Neural cell (in vitro differentiated cells): ENCODE measurements around the gene ATP5F1A. TPM values are rescaled to one million over a fixed set of nuclear protein-coding genes. Genes with fewer than 3 reads are reported as not detected.
A peak's percentile ranks its signal among the peaks of the same experiment; 100 is the strongest.

Experiments
- H2AFZ ChIP-seq: fragments of 200-600, 300-800 bp; sonication (generic), shearing (Covaris generic); 2 replicates; pipeline ENCODE4 v1.6.0; 2014; ENCODE audit warnings: low read depth, mild to moderate bottlenecking, antibody characterized with exemption, low read length, moderate library complexity
- H3F3A ChIP-seq: fragments of 200-600 bp; shearing (Covaris generic); 2 replicates; pipeline ENCODE4 v1.6.1; 2016; ENCODE audit warnings: mild to moderate bottlenecking, moderate library complexity, mixed read lengths, antibody characterized with exemption, low read length; ENCODE audit not compliant: insufficient read depth, poor library complexity, severe bottlenecking
- H3K27ac ChIP-seq: fragments of 200-600, 300-800 bp; sonication (generic), shearing (Covaris generic); 2 replicates; pipeline ENCODE4 v1.5.1; 2014; ENCODE audit warnings: mild to moderate bottlenecking, low read length, moderate library complexity
- H3K27me3 ChIP-seq: fragments of 300-800, 200-600 bp; sonication (generic), shearing (Covaris generic); 2 replicates; pipeline ENCODE4 v1.6.0; 2014; ENCODE audit warnings: mild to moderate bottlenecking, low read depth, low read length, moderate library complexity; ENCODE audit not compliant: insufficient read depth
- H3K36me3 ChIP-seq: fragments of 300-800, 200-600 bp; sonication (generic), shearing (Covaris generic); 2 replicates; pipeline ENCODE4 v1.5.1; 2014; ENCODE audit warnings: mild to moderate bottlenecking, antibody characterized with exemption, low read length, moderate library complexity; ENCODE audit not compliant: insufficient read depth
- H3K4me2 ChIP-seq: fragments of 300-800, 200-600 bp; sonication (generic), shearing (Covaris generic); 2 replicates; pipeline ENCODE4 v1.6.0; 2014; ENCODE audit warnings: mild to moderate bottlenecking, low read length
- H3K4me3 ChIP-seq: fragments of 300-800, 200-600 bp; sonication (generic), shearing (Covaris generic); 2 replicates; pipeline ENCODE4 v1.5.1; 2014; ENCODE audit warnings: mild to moderate bottlenecking, low read length, moderate library complexity
- H3K79me2 ChIP-seq: fragments of 200-600 bp; shearing (Covaris generic); replicated peaks from 2 replicates; pipeline ENCODE4 v1.6.0; 2014; ENCODE audit warnings: mild to moderate bottlenecking, low read length, moderate library complexity; ENCODE audit not compliant: insufficient read depth
- H3K9ac ChIP-seq: fragments of 300-800, 200-600 bp; sonication (generic), shearing (Covaris generic); 2 replicates; pipeline ENCODE4 v1.6.1; 2016; ENCODE audit warnings: mild to moderate bottlenecking, low read length, mixed read lengths
- H3K9me2 ChIP-seq: fragments of 200-600 bp; shearing (Covaris generic); 2 replicates; pipeline ENCODE4 v1.6.1; 2016; ENCODE audit warnings: mild to moderate bottlenecking, low read length, mixed read lengths; ENCODE audit not compliant: insufficient read depth
- H3K9me3 ChIP-seq: fragments of 200-600, 300-800 bp; sonication (generic), shearing (Covaris generic); 2 replicates; pipeline ENCODE4 v1.6.1; 2016; ENCODE audit warnings: mild to moderate bottlenecking, mixed run types, low read length, moderate library complexity, mixed read lengths
- H4K20me1 ChIP-seq: fragments of 200-600 bp; shearing (Covaris generic); 2 replicates; pipeline ENCODE4 v1.6.1; 2016; ENCODE audit warnings: mild to moderate bottlenecking, mixed run types; ENCODE audit not compliant: insufficient read depth
- EP300 ChIP-seq: fragments of 450-650 bp; conservative IDR thresholded peaks from 2 replicates; pipeline ENCODE4 v1.6.1; 2014; ENCODE audit warnings: antibody characterized with exemption, mild to moderate bottlenecking, moderate library complexity; ENCODE audit not compliant: poor library complexity, severe bottlenecking
- EZH2 ChIP-seq: fragments of 200-600, 300-800 bp; shearing (Covaris generic), sonication (generic); IDR thresholded peaks from 2 replicates; pipeline ENCODE4 v1.6.1; 2014; ENCODE audit warnings: antibody characterized with exemption, low read length, borderline replicate concordance, mild to moderate bottlenecking; ENCODE audit not compliant: insufficient read depth, poor library complexity, severe bottlenecking
- MXI1 ChIP-seq: fragments of 450-650 bp; conservative IDR thresholded peaks from 2 replicates; pipeline ENCODE4 v1.6.1; 2014; ENCODE audit warnings: antibody characterized with exemption, mild to moderate bottlenecking; ENCODE audit not compliant: poor library complexity, severe bottlenecking
- POLR2AphosphoS5 ChIP-seq: IDR thresholded peaks from 2 replicates; pipeline ENCODE4 v1.6.1; 2012
- RAD21 ChIP-seq: fragments of 450-650 bp; conservative IDR thresholded peaks from 2 replicates; pipeline ENCODE4 v1.6.1; 2014; ENCODE audit warnings: antibody characterized with exemption, mild to moderate bottlenecking, moderate library complexity
- SMC3 ChIP-seq: fragments of 450-650 bp; conservative IDR thresholded peaks from 2 replicates; pipeline ENCODE4 v1.6.1; 2014; ENCODE audit warnings: antibody characterized with exemption, mild to moderate bottlenecking, moderate library complexity; ENCODE audit not compliant: poor library complexity
- TAF1 ChIP-seq: IDR thresholded peaks from 2 replicates; pipeline ENCODE4 v1.6.1; 2012; ENCODE audit warnings: low read depth
- polyA minus RNA-seq: library from RNA; depleted of rRNA, polyadenylated mRNA; stranded (reverse); fragments of >200 nt; gene quantifications from 2 replicates; pipeline ENCODE4 v1.2.3, GENCODE V29; 2014
- polyA plus RNA-seq: library from polyadenylated mRNA; depleted of rRNA; stranded (reverse); fragments of >200 nt; gene quantifications from 2 replicates; pipeline ENCODE4 v1.2.3, GENCODE V29; 2014
- TF ChIP-seq, protein P1 (sequence below): fragments of 450-650 bp; IDR thresholded peaks from 2 replicates; pipeline ENCODE4 v1.5.1; 2014; ENCODE audit warnings: antibody characterized with exemption, mild to moderate bottlenecking, moderate library complexity; ENCODE audit not compliant: poor library complexity, severe bottlenecking
- TF ChIP-seq, protein P2 (sequence below): IDR thresholded peaks from 2 replicates; pipeline ENCODE4 v1.6.1; 2012; ENCODE audit warnings: borderline replicate concordance

Gene ATP5F1A
- polyA plus RNA-seq (1,932 and 1,949 TPM in 2 replicates), polyA minus RNA-seq (966 and 1,049 TPM in 2 replicates)

DNA sequence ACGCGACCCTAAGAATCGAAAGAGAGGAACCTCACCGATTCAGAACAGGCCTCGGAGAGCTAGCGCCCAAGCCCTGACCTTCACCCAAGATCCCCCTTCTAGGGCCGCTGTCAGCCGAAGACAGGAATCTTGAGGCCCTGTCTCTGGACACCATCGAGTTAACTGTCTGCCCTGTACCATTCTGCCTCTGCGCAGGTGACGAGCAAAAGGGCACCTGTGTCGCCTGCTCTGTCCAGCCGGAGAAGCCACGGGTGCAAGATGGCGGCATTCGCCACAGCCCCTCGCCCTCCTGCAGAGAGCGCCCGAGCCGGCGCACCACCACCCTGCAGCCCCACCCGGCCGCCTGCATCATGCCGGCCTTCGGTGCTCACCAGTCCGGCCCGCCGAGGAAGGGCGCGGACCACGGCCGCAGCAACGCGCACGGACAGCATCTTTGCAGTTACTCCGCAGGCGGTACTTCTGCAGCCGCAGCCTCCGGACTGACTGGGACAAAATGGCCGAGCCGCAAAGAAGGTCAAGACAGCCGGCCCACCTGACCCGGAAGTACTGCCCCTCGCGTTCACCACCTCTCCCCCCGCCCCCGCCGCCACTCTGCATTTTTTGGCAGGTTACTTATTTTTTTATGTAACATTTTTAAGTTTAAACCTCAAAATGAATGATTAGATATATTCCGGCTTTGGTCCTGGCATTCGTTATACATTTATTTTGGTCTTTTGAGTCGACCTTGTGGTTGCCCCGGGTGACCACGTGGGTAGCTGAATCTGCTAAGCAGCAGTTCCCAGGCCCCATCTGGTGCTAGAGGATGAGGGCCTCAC, at the start of gene ATP5F1A:
Gene ATP5F1A, minus strand, starts transcription at position 496 of the 815 bp plus-strand sequence. Its CDS starts 65 bp downstream, at position 431.
- H4K20me1 ChIP-seq = no peaks in the 10 kb centered on the region
- H3K36me3 ChIP-seq = no peaks in the 10 kb centered on the region
- H3K27me3 ChIP-seq = no peaks in the 10 kb centered on the region
- peak within 1 kb of the TSS; percentile 88 for H3K9ac ChIP-seq
- H3K79me2 ChIP-seq = peaks cover 48% of the 10 kb centered on the region
- H2AFZ ChIP-seq = peak within 1 kb of the TSS; percentile 95
- H3F3A ChIP-seq = no peaks in the 10 kb centered on the region
- H3K27ac ChIP-seq = peak within 1 kb of the TSS; percentile 92
- peak; percentile 63 for TF ChIP-seq EP300
- TF ChIP-seq POLR2AphosphoS5 = peak; percentile 98
- TF ChIP-seq, protein P1, sequence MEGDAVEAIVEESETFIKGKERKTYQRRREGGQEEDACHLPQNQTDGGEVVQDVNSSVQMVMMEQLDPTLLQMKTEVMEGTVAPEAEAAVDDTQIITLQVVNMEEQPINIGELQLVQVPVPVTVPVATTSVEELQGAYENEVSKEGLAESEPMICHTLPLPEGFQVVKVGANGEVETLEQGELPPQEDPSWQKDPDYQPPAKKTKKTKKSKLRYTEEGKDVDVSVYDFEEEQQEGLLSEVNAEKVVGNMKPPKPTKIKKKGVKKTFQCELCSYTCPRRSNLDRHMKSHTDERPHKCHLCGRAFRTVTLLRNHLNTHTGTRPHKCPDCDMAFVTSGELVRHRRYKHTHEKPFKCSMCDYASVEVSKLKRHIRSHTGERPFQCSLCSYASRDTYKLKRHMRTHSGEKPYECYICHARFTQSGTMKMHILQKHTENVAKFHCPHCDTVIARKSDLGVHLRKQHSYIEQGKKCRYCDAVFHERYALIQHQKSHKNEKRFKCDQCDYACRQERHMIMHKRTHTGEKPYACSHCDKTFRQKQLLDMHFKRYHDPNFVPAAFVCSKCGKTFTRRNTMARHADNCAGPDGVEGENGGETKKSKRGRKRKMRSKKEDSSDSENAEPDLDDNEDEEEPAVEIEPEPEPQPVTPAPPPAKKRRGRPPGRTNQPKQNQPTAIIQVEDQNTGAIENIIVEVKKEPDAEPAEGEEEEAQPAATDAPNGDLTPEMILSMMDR = no peak
- peak; percentile 9 for TF ChIP-seq RAD21
- TF ChIP-seq, protein P2, sequence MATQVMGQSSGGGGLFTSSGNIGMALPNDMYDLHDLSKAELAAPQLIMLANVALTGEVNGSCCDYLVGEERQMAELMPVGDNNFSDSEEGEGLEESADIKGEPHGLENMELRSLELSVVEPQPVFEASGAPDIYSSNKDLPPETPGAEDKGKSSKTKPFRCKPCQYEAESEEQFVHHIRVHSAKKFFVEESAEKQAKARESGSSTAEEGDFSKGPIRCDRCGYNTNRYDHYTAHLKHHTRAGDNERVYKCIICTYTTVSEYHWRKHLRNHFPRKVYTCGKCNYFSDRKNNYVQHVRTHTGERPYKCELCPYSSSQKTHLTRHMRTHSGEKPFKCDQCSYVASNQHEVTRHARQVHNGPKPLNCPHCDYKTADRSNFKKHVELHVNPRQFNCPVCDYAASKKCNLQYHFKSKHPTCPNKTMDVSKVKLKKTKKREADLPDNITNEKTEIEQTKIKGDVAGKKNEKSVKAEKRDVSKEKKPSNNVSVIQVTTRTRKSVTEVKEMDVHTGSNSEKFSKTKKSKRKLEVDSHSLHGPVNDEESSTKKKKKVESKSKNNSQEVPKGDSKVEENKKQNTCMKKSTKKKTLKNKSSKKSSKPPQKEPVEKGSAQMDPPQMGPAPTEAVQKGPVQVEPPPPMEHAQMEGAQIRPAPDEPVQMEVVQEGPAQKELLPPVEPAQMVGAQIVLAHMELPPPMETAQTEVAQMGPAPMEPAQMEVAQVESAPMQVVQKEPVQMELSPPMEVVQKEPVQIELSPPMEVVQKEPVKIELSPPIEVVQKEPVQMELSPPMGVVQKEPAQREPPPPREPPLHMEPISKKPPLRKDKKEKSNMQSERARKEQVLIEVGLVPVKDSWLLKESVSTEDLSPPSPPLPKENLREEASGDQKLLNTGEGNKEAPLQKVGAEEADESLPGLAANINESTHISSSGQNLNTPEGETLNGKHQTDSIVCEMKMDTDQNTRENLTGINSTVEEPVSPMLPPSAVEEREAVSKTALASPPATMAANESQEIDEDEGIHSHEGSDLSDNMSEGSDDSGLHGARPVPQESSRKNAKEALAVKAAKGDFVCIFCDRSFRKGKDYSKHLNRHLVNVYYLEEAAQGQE = peak; percentile 88
- peak; percentile 89 for TF ChIP-seq TAF1
- TF ChIP-seq MXI1 = peak; percentile 88
- no peak for TF ChIP-seq EZH2
- no peak for TF ChIP-seq SMC3
- H3K4me3 ChIP-seq = peak within 1 kb of the TSS; percentile 72
- H3K9me3 ChIP-seq = no peaks in the 10 kb centered on the region
- H3K9me2 ChIP-seq = no peaks in the 10 kb centered on the region
- peak within 1 kb of the TSS; percentile 81 for H3K4me2 ChIP-seq

DNA sequence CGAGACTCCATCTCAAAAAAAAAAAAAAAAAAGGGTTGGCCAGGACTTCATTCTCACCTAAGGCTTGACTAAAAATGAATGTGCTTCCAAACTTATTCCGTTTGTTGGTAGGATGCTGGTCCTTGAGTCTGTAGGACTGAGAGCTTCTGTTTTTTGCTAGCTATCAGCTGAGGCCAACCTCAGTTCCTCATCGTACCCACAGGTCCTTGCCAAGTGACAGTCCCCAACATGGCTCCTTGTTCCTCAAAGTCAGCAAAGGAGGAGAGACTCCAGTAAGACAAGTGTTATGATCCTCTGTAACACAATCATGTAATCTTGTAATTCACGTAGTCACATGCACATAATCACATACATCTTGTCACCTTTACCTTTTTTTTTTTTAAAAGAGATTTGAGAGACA, 43.1 kb upstream of the ATP5F1A start:
- no peaks in the 10 kb centered on the region for H3K36me3 ChIP-seq
- no peaks in the 10 kb centered on the region for H3K79me2 ChIP-seq
- TF ChIP-seq RAD21 (no peak), TAF1 (no peak), SMC3 (no peak), EP300 (no peak), POLR2AphosphoS5 (no peak), MXI1 (no peak), EZH2 (no peak)
- TF ChIP-seq, protein P2 = no peak
- TF ChIP-seq, protein P1 = no peak
- no peaks in the 10 kb centered on the region for H3F3A ChIP-seq
- no peak overlapping the region for H3K27ac ChIP-seq
- H3K4me3 ChIP-seq = no peak overlapping the region
- H4K20me1 ChIP-seq = no peaks in the 10 kb centered on the region
- no peak overlapping the region for H3K9ac ChIP-seq
- H2AFZ ChIP-seq = no peak overlapping the region
- no peaks in the 10 kb centered on the region for H3K27me3 ChIP-seq
- no peak overlapping the region for H3K4me2 ChIP-seq
- H3K9me2 ChIP-seq = no peaks in the 10 kb centered on the region
- H3K9me3 ChIP-seq = no peaks in the 10 kb centered on the region
